NT2/D1 (cell line): ENCODE measurements around the gene SPATA20.

ENCODE experiments used
- SUZ12 ChIP-seq: IDR thresholded peaks from 2 replicates; pipeline ENCODE4 v1.6.1; 2011; ENCODE audit not compliant: insufficient read length, insufficient read depth; ENCODE audit errors: extremely low read depth
- YY1 ChIP-seq: IDR thresholded peaks from 2 replicates; pipeline ENCODE4 v1.6.1; 2011; ENCODE audit not compliant: insufficient read length, insufficient read depth
- ZNF274 ChIP-seq: IDR thresholded peaks from 2 replicates; pipeline ENCODE4 v1.6.1; 2011; ENCODE audit warnings: mild to moderate bottlenecking, low read depth, low read length

DNA sequence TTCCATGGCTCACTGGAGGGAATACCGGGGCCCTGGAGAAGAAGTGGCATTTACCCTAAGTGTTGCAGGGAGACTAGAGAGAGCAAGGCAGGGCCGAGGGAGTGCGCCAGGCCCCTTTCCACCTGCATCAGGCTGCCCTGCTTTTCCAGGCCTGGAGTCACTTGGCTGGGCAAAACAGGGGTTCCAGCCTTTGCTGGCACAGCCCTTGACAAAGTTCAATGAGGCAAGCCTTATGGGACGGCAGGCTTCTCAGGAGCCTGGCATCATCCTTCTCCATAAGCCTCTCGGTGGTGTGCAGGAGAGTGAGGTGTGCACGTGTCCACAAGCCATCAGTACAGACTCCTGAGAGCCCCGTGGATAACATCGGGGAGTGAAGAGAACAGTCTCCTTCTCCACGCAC is 40.6 kb downstream of the SPATA20 start:
- TF ChIP-seq YY1 (no peak), ZNF274 (no peak), SUZ12 (no peak)
